Ishikawa (cell line): ENCODE measurements around the gene NCKIPSD.
A peak's percentile ranks its signal among the peaks of the same experiment; 100 is the strongest.

Experiments
- CEBPB ChIP-seq: IDR thresholded peaks from 2 replicates; pipeline ENCODE4 v1.6.1; 2012
- CREB1 ChIP-seq: IDR thresholded peaks from 2 replicates; pipeline ENCODE4 v1.6.1; 2012; ENCODE audit warnings: low read depth
- EGR1 ChIP-seq: IDR thresholded peaks from 2 replicates; pipeline ENCODE4 v1.6.1; 2012
- EP300 ChIP-seq: IDR thresholded peaks from 2 replicates; pipeline ENCODE4 v1.6.1; 2012; ENCODE audit warnings: borderline replicate concordance
- FOXM1 ChIP-seq: IDR thresholded peaks from 2 replicates; pipeline ENCODE4 v1.6.1; 2012; ENCODE audit warnings: low read depth, borderline replicate concordance
- NFIC ChIP-seq: IDR thresholded peaks from 2 replicates; pipeline ENCODE4 v1.6.1; 2012
- RAD21 ChIP-seq: IDR thresholded peaks from 2 replicates; pipeline ENCODE4 v1.6.1; 2012; ENCODE audit warnings: low read depth
- TAF1 ChIP-seq: IDR thresholded peaks from 2 replicates; pipeline ENCODE4 v1.6.1; 2012; ENCODE audit warnings: low read depth, mild to moderate bottlenecking
- TCF12 ChIP-seq: IDR thresholded peaks from 2 replicates; pipeline ENCODE4 v1.6.1; 2012; ENCODE audit warnings: low read depth
- TEAD4 ChIP-seq: IDR thresholded peaks from 2 replicates; pipeline ENCODE4 v1.6.1; 2012
- YY1 ChIP-seq: IDR thresholded peaks from 2 replicates; pipeline ENCODE4 v1.6.1; 2012; ENCODE audit warnings: low read depth
- ZBTB7A ChIP-seq: IDR thresholded peaks from 2 replicates; pipeline ENCODE4 v1.6.1; 2012; ENCODE audit warnings: low read depth
- TF ChIP-seq, protein P1 (sequence below): IDR thresholded peaks from 2 replicates; pipeline ENCODE4 v1.6.1; 2012
- TF ChIP-seq, protein P2 (sequence below): IDR thresholded peaks from 2 replicates; pipeline ENCODE4 v1.6.1; 2012; ENCODE audit warnings: low read depth, mild to moderate bottlenecking
- TF ChIP-seq, protein P3 (sequence below): IDR thresholded peaks from 2 replicates; pipeline ENCODE4 v1.6.1; 2012

The NCKIPSD gene

DNA sequence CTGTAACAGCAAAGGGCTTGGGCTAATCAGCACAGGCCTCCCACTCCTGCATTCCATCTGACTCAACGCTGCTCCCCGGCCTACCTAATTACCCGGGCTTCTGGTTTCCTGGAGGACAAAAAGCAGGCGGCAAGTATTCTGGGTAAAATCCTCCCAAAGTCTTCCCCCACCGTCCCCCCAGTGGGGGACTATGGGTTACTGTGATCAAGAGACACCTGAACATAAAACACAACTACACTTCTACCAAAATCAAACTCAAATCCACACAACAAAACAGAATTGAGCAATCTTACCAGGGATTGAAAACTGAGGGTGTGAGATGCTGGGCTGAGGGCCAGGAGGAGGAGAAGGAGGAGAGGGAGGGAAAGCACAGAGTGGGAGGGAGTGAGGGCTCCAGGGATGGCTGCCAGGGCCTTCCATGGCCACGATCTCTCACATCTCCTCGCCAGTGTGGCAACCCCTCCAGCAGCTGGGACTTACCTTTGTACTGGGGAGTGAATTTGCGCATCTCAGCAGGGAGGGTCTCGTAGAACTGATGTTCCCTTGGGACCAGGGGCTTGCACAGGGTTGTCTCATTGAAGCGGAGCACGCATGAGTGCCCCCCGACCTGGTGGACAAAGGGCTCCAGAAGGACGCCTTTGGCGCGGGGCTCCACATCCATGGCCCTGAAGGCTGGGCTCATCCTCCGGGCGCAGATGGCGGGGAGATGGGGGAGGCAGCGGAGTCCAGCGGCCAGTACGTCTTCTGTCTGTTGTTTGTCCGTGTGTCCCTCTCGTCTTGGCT, 9.1 kb upstream of the NCKIPSD start:
- TF ChIP-seq NFIC, result peak; percentile 74
- no peak for TF ChIP-seq TEAD4
- no peak for TF ChIP-seq YY1
- peak; percentile 91 for TF ChIP-seq CEBPB
- no peak for TF ChIP-seq TCF12
- TF ChIP-seq, protein P1, sequence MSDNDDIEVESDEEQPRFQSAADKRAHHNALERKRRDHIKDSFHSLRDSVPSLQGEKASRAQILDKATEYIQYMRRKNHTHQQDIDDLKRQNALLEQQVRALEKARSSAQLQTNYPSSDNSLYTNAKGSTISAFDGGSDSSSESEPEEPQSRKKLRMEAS, result 0 out of 2 replicates have a peak, but pooled peaks have one; percentile 37

DNA sequence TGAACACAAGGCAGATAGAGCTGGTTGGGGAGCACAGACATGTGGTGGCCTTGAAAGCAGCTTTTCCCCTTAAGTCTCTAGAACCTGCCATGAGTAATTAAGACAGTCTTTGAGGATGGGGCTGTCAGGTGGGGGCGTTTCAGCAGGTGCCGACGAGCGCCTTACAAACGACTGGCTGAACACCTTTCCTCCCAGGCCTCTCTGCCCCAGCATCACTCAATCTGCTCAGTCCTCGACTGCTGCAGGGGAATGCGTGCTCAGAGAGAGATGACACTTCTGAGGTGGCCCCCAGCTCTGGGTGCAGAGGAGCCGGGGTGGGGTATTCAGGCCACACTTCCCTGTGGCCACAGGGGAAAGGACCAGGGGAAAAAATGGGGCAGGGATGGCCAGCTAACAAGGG, 8.1 kb upstream of the NCKIPSD start:
- no peak for TF ChIP-seq EP300
- no peak for TF ChIP-seq YY1
- TF ChIP-seq ZBTB7A, result no peak
- no peak for TF ChIP-seq TAF1
- TF ChIP-seq FOXM1, result no peak
- TF ChIP-seq, protein P2, sequence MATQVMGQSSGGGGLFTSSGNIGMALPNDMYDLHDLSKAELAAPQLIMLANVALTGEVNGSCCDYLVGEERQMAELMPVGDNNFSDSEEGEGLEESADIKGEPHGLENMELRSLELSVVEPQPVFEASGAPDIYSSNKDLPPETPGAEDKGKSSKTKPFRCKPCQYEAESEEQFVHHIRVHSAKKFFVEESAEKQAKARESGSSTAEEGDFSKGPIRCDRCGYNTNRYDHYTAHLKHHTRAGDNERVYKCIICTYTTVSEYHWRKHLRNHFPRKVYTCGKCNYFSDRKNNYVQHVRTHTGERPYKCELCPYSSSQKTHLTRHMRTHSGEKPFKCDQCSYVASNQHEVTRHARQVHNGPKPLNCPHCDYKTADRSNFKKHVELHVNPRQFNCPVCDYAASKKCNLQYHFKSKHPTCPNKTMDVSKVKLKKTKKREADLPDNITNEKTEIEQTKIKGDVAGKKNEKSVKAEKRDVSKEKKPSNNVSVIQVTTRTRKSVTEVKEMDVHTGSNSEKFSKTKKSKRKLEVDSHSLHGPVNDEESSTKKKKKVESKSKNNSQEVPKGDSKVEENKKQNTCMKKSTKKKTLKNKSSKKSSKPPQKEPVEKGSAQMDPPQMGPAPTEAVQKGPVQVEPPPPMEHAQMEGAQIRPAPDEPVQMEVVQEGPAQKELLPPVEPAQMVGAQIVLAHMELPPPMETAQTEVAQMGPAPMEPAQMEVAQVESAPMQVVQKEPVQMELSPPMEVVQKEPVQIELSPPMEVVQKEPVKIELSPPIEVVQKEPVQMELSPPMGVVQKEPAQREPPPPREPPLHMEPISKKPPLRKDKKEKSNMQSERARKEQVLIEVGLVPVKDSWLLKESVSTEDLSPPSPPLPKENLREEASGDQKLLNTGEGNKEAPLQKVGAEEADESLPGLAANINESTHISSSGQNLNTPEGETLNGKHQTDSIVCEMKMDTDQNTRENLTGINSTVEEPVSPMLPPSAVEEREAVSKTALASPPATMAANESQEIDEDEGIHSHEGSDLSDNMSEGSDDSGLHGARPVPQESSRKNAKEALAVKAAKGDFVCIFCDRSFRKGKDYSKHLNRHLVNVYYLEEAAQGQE, result no peak

DNA sequence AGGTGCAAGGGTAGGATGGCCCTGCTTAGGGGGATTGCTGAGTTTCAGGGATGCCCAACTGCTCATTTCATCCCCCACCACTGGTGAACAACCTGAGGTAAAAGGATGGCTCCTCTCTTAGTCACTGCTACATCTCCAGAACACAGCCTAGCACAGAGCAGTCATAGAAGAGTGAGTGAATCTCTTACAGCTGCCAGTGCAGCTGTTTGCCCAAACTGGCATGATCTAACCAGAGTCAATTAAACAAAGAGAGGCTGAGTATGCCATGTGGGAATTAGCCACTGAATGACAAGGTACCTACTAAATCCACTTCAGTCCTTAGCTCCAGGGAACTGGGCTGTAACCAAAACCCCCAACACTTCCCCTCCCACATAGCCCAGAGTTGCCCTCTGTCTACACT, 6.8 kb upstream of the NCKIPSD start:
- TF ChIP-seq, protein P3, sequence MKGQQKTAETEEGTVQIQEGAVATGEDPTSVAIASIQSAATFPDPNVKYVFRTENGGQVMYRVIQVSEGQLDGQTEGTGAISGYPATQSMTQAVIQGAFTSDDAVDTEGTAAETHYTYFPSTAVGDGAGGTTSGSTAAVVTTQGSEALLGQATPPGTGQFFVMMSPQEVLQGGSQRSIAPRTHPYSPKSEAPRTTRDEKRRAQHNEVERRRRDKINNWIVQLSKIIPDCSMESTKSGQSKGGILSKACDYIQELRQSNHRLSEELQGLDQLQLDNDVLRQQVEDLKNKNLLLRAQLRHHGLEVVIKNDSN, result no peak
- no peak for TF ChIP-seq RAD21
- no peak for TF ChIP-seq TEAD4
- TF ChIP-seq, protein P2, result no peak
- TF ChIP-seq EP300, result no peak
- no peak for TF ChIP-seq NFIC
- TF ChIP-seq CEBPB, result no peak
- TF ChIP-seq CREB1, result no peak
- no peak for TF ChIP-seq EGR1
- no peak for TF ChIP-seq FOXM1
- TF ChIP-seq ZBTB7A, result no peak
- no peak for TF ChIP-seq YY1
- no peak for TF ChIP-seq TCF12
- TF ChIP-seq, protein P1, result no peak
- no peak for TF ChIP-seq TAF1

DNA sequence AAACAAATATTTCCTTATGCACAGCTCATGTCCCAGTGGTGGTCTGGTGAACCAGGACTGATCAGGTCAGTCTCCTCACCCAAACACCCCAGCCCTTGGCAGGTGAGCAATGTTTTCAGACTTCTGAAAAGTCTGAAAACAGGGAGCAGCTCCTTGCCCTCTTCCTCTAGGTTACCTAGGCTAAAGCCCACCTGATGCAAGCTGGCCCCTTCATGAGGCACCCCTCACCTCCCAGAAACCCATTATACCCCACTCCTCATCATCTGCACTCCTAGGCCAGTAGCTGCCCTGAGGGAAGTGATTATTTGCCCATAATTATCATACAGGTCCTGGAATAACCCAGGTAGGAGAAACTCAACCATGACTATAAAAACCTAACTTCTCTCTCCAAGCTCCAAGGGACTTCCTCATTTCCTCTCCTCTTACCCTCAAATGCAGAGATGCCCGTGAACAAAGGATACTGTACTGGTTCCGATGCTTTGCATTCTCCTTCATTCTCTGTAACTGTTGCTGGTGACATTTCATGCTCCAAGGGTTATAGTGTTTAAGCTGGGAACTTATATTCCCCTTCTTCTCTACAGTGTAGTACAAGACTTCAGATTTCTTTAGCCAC, 5.2 kb upstream of the NCKIPSD start:
- TF ChIP-seq TAF1 (no peak), RAD21 (no peak), YY1 (no peak), EP300 (no peak), FOXM1 (no peak), TEAD4 (no peak), EGR1 (no peak), ZBTB7A (no peak), CEBPB (no peak)
- TF ChIP-seq, protein P1, result no peak
- TF ChIP-seq, protein P3, result no peak

DNA sequence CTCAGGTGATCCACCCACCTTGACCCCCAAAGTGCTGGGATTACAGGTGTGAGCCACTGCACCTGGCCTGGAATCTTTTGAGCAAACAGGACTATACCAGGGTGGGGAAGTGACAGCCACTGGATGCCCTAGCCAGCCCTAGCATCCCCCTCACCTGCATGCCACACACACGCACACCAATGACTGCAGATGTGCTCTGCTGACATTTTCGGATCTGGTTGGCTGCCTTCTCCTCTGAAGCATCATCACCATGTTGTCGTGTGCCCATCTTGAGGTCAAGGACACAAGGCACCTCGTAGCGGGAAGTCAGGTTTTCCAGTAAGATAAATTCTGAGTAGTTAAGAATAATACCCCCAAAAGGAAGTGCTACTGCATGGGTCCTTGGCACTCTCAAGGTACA, 3.7 kb upstream of the NCKIPSD start:
- TF ChIP-seq FOXM1 (no peak), CREB1 (no peak), TCF12 (no peak), RAD21 (no peak), EGR1 (no peak), NFIC (no peak), TEAD4 (no peak), EP300 (no peak), CEBPB (no peak), YY1 (no peak), TAF1 (no peak), ZBTB7A (no peak)
- TF ChIP-seq, protein P2, result no peak
- TF ChIP-seq, protein P1, result no peak
- TF ChIP-seq, protein P3, result no peak
